GM12872 (cell line): ENCODE measurements around the gene REXO2.

Experiments used
- TF ChIP-seq, protein P1 (sequence below): IDR thresholded peaks from 3 replicates; pipeline ENCODE4 v1.5.1; 2011; ENCODE audit warnings: low read depth, mild to moderate bottlenecking, low read length, moderate library complexity; ENCODE audit not compliant: insufficient read depth

Gene REXO2

DNA sequence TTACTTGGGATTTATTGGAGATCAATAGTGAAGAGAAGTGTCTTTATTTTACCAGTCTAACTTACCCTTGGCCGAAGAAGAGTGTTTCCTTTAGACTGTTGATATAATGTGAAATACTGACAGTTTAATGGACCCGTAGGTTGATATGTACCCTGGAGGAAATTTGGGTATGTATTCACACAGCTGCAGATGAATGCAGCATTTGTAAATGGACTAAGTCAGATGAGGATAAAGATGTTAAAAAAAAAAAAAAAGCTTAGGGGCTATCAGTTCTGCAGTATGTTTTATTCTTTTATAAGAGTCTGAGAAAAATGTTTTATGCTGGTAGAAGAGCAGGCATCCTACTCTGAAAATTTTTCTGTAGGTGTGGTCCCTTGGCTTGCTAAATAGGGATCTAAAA, 2.7 kb downstream of the REXO2 start:
- TF ChIP-seq, protein P1, sequence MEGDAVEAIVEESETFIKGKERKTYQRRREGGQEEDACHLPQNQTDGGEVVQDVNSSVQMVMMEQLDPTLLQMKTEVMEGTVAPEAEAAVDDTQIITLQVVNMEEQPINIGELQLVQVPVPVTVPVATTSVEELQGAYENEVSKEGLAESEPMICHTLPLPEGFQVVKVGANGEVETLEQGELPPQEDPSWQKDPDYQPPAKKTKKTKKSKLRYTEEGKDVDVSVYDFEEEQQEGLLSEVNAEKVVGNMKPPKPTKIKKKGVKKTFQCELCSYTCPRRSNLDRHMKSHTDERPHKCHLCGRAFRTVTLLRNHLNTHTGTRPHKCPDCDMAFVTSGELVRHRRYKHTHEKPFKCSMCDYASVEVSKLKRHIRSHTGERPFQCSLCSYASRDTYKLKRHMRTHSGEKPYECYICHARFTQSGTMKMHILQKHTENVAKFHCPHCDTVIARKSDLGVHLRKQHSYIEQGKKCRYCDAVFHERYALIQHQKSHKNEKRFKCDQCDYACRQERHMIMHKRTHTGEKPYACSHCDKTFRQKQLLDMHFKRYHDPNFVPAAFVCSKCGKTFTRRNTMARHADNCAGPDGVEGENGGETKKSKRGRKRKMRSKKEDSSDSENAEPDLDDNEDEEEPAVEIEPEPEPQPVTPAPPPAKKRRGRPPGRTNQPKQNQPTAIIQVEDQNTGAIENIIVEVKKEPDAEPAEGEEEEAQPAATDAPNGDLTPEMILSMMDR: no peak

DNA sequence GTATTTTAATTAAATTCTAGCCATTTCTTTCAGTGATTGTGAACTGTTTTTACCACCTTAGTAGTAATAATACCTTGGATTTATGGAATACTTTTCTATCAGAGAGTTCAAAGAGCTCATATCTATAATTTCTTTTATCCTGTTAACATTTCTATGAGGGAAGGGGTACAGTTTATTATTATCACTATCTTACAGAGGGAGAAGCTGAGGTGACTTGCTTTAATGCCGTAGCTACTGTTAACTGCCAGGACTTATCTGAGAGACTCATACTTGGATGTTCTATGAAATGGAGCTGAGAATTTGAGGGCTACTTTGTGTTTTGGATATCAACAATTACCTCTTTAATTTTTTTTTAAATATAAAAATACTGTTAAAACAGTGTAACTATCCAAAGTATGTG, 3.3 kb downstream of the REXO2 start:
- TF ChIP-seq, protein P1: no peak

DNA sequence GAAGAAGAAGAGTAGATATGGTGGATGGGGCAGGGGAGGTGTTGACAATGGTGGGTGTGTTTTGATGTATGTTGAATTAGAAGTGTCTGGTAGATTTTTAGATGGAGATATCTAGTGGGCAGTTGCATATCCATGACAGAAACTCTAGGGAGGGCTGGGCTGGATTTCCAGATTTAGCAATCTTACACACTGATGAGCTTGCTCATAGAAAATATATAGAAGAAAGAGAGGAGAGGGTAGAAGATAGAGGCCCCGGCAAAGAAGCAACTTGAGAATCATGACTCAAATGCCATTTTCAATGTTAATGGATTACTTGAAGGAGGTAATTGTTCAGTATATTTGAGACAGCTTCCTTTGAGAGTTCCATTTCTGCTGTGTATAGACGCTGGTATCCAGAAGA, 8.2 kb downstream of the REXO2 start:
- TF ChIP-seq, protein P1: no peak

DNA sequence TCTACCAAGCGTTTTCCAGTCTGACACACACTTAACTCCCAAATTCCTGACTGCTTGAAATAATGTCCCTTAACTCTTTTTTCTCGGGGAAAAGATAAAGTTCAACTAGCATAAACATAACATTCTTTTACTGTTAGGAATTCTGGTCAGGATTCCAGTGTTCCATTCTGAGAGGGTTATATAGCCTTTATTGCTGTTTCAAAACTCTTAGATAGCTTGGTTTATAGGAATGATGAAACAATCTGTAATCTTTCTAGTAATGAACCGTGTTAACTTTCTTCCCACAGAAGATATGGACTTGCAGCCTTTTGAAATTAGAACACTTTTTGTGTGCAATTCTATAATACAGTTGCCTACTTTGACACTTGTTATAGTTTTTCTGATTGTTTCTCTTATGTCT, 8.6 kb downstream of the REXO2 start:
- TF ChIP-seq, protein P1: no peak

DNA sequence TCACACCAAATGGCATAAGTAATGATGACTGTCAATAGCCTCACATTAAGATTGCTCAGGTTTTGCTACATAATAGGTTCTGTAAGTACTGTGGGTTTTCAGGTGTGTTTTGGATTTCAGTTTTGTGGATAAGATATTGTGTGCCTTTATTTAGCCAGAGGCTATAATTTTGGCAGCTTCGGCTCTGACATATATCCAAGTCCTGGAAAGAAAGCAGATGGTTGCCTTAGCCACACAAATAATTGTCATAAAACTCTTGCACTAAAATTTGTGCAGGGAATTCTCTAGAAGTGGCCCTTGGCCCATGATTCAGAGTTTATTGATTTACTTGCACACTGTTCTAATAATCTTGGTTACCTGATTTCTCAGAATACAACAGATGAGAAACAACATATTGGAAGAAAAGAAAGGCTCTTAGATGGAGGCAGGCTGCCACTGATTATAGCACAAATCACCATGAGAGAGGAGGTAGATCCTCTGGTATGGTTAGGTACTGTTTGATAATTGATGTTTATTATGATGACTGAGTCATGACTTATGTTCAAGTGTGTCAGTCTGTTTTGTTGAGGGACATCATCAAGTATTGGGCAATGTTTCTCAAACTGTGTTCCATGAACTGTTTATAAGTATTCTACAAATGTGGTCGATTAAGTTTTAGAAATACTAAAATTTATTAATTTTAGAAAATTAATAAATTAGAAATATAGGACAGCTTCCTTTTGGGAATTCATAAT, 9.6 kb downstream of the REXO2 start:
- TF ChIP-seq, protein P1: no peak

DNA sequence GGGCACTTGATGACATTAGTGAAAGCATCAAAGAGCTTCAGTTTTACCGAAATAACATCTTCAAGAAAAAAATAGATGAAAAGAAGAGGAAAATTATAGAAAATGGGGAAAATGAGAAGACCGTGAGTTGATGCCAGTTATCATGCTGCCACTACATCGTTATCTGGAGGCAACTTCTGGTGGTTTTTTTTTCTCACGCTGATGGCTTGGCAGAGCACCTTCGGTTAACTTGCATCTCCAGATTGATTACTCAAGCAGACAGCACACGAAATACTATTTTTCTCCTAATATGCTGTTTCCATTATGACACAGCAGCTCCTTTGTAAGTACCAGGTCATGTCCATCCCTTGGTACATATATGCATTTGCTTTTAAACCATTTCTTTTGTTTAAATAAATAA, 10.6 kb downstream of the REXO2 start:
- TF ChIP-seq, protein P1: no peak

DNA sequence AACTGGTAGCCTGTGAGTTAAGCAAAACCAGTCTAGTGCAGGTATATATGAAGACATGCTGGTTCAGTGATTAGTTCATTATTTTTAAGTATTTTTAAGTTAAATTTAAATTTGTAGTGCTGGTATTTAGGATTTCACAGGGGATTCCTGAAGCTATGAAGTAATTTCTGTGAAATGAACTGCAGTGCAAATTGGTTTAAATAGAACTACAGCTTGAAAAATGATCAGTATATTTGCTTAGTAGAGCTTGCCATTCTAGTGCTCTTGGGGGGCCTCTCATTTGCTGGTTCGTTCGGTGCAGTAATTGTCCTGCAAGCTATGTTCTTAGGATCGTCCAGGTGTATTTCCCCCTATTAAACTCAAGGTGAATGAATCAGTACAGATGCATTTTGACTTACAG, 13.1 kb downstream of the REXO2 start:
- TF ChIP-seq, protein P1: no peak
